Measurements from ENCODE around the gene PTGR2.

DNA sequence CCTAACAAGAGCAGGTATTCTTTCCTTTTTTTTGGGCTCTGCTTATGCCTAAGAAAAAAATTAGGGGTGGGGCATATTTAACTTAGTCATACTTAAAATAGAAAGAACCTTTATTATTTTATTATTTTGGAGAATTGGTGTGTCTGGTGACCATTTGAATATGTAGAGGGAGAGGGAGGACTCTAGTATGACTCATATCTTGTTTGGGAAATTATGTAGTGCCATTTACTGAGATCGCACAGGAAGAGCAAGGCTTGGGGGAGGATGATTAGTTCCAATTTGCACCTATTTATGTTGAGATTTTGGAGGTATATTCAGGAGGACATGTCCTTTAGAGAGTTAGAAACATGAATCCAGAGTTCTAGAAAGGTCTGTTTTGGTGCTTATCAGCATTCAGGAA, 44.9 kb downstream of the PTGR2 start:
- TF ChIP-seq TCF12 (IDR thresholded peaks at IDR 0.05; ENCODE audit: low read depth) (no peak), TAF1 (IDR thresholded peaks at IDR 0.05; ENCODE audit: low read depth) (no peak), MAX (IDR thresholded peaks at IDR 0.05) (no peak), EP300 (IDR thresholded peaks at IDR 0.05; ENCODE audit: borderline replicate concordance) (no peak), ZBTB7A (IDR thresholded peaks at IDR 0.05; ENCODE audit: low read depth) (no peak), CEBPB (IDR thresholded peaks at IDR 0.05) (no peak), TEAD4 (IDR thresholded peaks at IDR 0.05) (no peak), RAD21 (IDR thresholded peaks at IDR 0.05; ENCODE audit: low read depth) (no peak), YY1 (IDR thresholded peaks at IDR 0.05; ENCODE audit: low read depth) (no peak)

Data from Ishikawa (cell line).